Medulla oblongata (tissue), 1 donor: ENCODE results near the gene ARHGAP8.
"Not testable (repeated sequence)": the region's sequence is repeated elsewhere in the genome, so short reads cannot be mapped to it uniquely, and the experiment has no call there.

Experiments
- DNase-seq: peaks from one replicate; pipeline ENCODE4 v3.0.0-alpha.2; 2015; ENCODE audit errors: extremely low spot score

Gene ARHGAP8

GRCh38 chr22:44855855-44856254, 103.5 kb downstream of the ARHGAP8 start:
- no peak for DNase-seq

GRCh38 chr22:44858819-44859218, 106.4 kb downstream of the ARHGAP8 start:
- not testable (repeated sequence) for DNase-seq

GRCh38 chr22:44859641-44860040, 107.3 kb downstream of the ARHGAP8 start:
- no peak for DNase-seq

GRCh38 chr22:44860311-44860710, 107.9 kb downstream of the ARHGAP8 start:
- no peak for DNase-seq

- no peak for DNase-seq
Observed at GRCh38 chr22:44861245-44861644, 108.9 kb downstream of the ARHGAP8 start.

- no peak for DNase-seq
Observed at GRCh38 chr22:44862281-44862680, 109.9 kb downstream of the ARHGAP8 start.

- no peak for DNase-seq
Observed at GRCh38 chr22:44862981-44863860, 110.8 kb downstream of the ARHGAP8 start.

- no peak for DNase-seq
Observed at GRCh38 chr22:44865193-44866057, 113.0 kb downstream of the ARHGAP8 start.

GRCh38 chr22:44869196-44869595, 116.8 kb downstream of the ARHGAP8 start:
- no peak for DNase-seq

GRCh38 chr22:44870021-44870420, 117.6 kb downstream of the ARHGAP8 start:
- peak; percentile 2 for DNase-seq

- no peak for DNase-seq
Observed at GRCh38 chr22:44871782-44872181, 119.4 kb downstream of the ARHGAP8 start.

- no peak for DNase-seq
Observed at GRCh38 chr22:44876921-44877320, 124.5 kb downstream of the ARHGAP8 start.

GRCh38 chr22:44878483-44879300, 126.3 kb downstream of the ARHGAP8 start:
- no peak for DNase-seq

- no peak for DNase-seq
Observed at GRCh38 chr22:44879301-44879680, 126.9 kb downstream of the ARHGAP8 start.

GRCh38 chr22:44880610-44881290, 128.4 kb downstream of the ARHGAP8 start:
- no peak for DNase-seq

- no peak for DNase-seq
Observed at GRCh38 chr22:44881624-44882023, 129.2 kb downstream of the ARHGAP8 start.

GRCh38 chr22:44882226-44882905, 130.0 kb downstream of the ARHGAP8 start:
- no peak for DNase-seq

- no peak for DNase-seq
Observed at GRCh38 chr22:44883011-44883421, 130.6 kb downstream of the ARHGAP8 start.

GRCh38 chr22:44884562-44884961, 132.2 kb downstream of the ARHGAP8 start:
- no peak for DNase-seq

- DNase-seq, result no peak
Observed at GRCh38 chr22:44884968-44885805, 132.8 kb downstream of the ARHGAP8 start.
